AG09319 (cell line): ENCODE data around the gene MYNN.
"Not testable (repeated sequence)": the region's sequence is repeated elsewhere in the genome, so short reads cannot be mapped to it uniquely, and the experiment has no call there.

Experiments used
- DNase-seq: peaks from one replicate; pipeline ENCODE4 v3.0.0-alpha.2; 2010; ENCODE audit warnings: low read depth; ENCODE audit errors: extremely low read depth
- CTCF ChIP-seq: IDR thresholded peaks from 2 replicates; pipeline ENCODE4 v1.5.1; 2011; ENCODE audit warnings: low read depth, mild to moderate bottlenecking, inconsistent platforms, low read length, moderate library complexity

MYNN gene

GRCh38 chr3:169772897-169773816, at the start of gene MYNN:
Gene MYNN (plus strand): TSS chr3:169773396. CDS start chr3:169774296, 900 bp downstream.
- peak; percentile 69 for DNase-seq
- TF ChIP-seq CTCF, result 0 out of 2 replicates have a peak, but pooled peaks have one; percentile 10

- DNase-seq, result not testable (repeated sequence)
These were observed 41.3 kb upstream of the MYNN start for GRCh38 chr3:169731857-169732256.

GRCh38 chr3:169739067-169739466, 34.1 kb upstream of the MYNN start:
- no peak for TF ChIP-seq CTCF

GRCh38 chr3:169744366-169745054, 28.7 kb upstream of the MYNN start:
- TF ChIP-seq CTCF, result peak; percentile 6
- no peak for DNase-seq

More at GRCh38 chr3:169739067-169739466, 34.1 kb upstream of the MYNN start:
- no peak for DNase-seq

GRCh38 chr3:169746924-169747323, 26.3 kb upstream of the MYNN start:
- no peak for TF ChIP-seq CTCF
- no peak for DNase-seq

GRCh38 chr3:169748670-169749069, 24.5 kb upstream of the MYNN start:
- DNase-seq, result no peak
- TF ChIP-seq CTCF, result no peak

GRCh38 chr3:169750665-169751064, 22.5 kb upstream of the MYNN start:
- DNase-seq, result no peak
- TF ChIP-seq CTCF, result no peak
